K562 (cell line): Measurements from ENCODE around the gene CCN5. TPM values are rescaled to one million over a fixed set of nuclear protein-coding genes. Genes with fewer than 3 reads are reported as not detected.

ENCODE experiments used
- ARID1B ChIP-seq: fragments of 450-650 bp; IDR thresholded peaks from 2 replicates; pipeline ENCODE4 v1.6.1; 2016; ENCODE audit warnings: antibody characterized with exemption, mild to moderate bottlenecking, inconsistent platforms
- CHD7 ChIP-seq: fragments of 200-600 bp; sonication (generic); IDR thresholded peaks from one replicate; pipeline ENCODE4 v1.6.1; 2012; ENCODE audit warnings: mild to moderate bottlenecking, low read depth, low read length, inconsistent platforms
- DEAF1 ChIP-seq: fragments of 450-650 bp; formaldehyde crosslinking; IDR thresholded peaks from 2 replicates; pipeline ENCODE4 v1.4.0; 2020; ENCODE audit warnings: mild to moderate bottlenecking, moderate library complexity
- GATAD2A ChIP-seq: fragments of 450-650 bp; IDR thresholded peaks from 2 replicates; pipeline ENCODE4 v1.6.1; 2017
- HDAC2 ChIP-seq: fragments of 450-650 bp; IDR thresholded peaks from 2 replicates; pipeline ENCODE4 v1.6.1; 2016; ENCODE audit warnings: mild to moderate bottlenecking
- NRF1 ChIP-seq, 2 experiments: fragments of 450-650 bp; IDR thresholded peaks in 1 of 2; conservative IDR thresholded peaks in 1 of 2; 2 replicates each; pipeline ENCODE4 v1.6.1; 2014; ENCODE audit warnings: mild to moderate bottlenecking in 2 of 2
- POLR2AphosphoS5 ChIP-seq: IDR thresholded peaks from 2 replicates; pipeline ENCODE4 v1.6.1; 2011; ENCODE audit warnings: mild to moderate bottlenecking, low read depth, low read length, moderate library complexity; ENCODE audit not compliant: control insufficient read depth, insufficient read depth
- RAD21 ChIP-seq, 2 experiments: fragments of 250-450 bp in 1 of 2; fragments of 450-650 bp in 1 of 2; sonication (Bioruptor Pico) in 1 of 2; formaldehyde crosslinking in 1 of 2; IDR thresholded peaks in 1 of 2; conservative IDR thresholded peaks in 1 of 2; 2 replicates each; pipeline versions ENCODE4 v1.4.0 to v1.8.0; 2020 to 2022; ENCODE audit warnings: mild to moderate bottlenecking in 2 of 2, moderate library complexity in 1 of 2
- YBX1 ChIP-seq: fragments of 450-650 bp; IDR thresholded peaks from 2 replicates; pipeline ENCODE4 v1.7.1; 2016; ENCODE audit warnings: mild to moderate bottlenecking
- ZNF592 ChIP-seq: fragments of 450-650 bp; IDR thresholded peaks from 2 replicates; pipeline ENCODE4 v1.6.1; 2017; ENCODE audit warnings: antibody characterized with exemption, mild to moderate bottlenecking
- ZNF644 ChIP-seq: fragments of 200-800 bp; sonication (Bioruptor generic); IDR thresholded peaks from 2 replicates; pipeline ENCODE4 v1.6.1; 2016; ENCODE audit warnings: low read depth, missing genetic modification characterization, missing compliant biosample characterization
- polyA plus RNA-seq, 8 experiments: library from polyadenylated mRNA; depleted of rRNA in 4 of 8; stranded (reverse) in 5 of 8; unstranded in 3 of 8; fragments of >200 nt; fragmentation: Nextera tagmentation in 2 of 8; fragmentation: Illumina TruSeq in 1 of 8; extraction: Ambion mirVana in 2 of 8; extraction: Trizol in 1 of 8; gene quantifications; 2 replicates each; pipeline versions ENCODE4 v1.2.1 to v1.2.3, GENCODE V29; 2011 to 2014; ENCODE audit warnings: inconsistent platforms in 1 of 8, missing spikeins in 1 of 8
- total RNA-seq, 7 experiments: library from RNA; depleted of rRNA in 6 of 7; stranded (reverse); fragments of >200 nt in 6 of 7; fragmentation: Illumina TruSeq in 2 of 7; extraction: Trizol in 2 of 7; gene quantifications; 2 replicates each; pipeline versions ENCODE4 v1.2.1 to v1.2.3, GENCODE V29; 2011 to 2021; ENCODE audit warnings: low replicate concordance in 1 of 7

Gene CCN5
- total and polyA plus RNA-seq, 9 of the 15 experiments (the other 6 are each of a cell fraction or from before 2014, with no cell fraction given): not detected

GRCh38 chr20:44735816-44736169 is 20.6 kb downstream of the CCN5 start (continued):
- TF ChIP-seq CHD7 (no peak), RAD21 (CRISPR knock-in tag; conservative IDR thresholded peaks at IDR 0.05 in 1 of 2, IDR thresholded peaks at IDR 0.05 in 1 of 2) (no peak), POLR2AphosphoS5 (no peak), HDAC2 (no peak), GATAD2A (no peak), ZNF592 (no peak), YBX1 (no peak), ARID1B (no peak), NRF1 (conservative IDR thresholded peaks at IDR 0.05 in 1 of 2, IDR thresholded peaks at IDR 0.05 in 1 of 2) (no peak), DEAF1 (CRISPR knock-in tag) (no peak), ZNF644 (no peak)
